DND-41 (cell line): ENCODE measurements around the gene ANKS1B.

ENCODE experiments used
- ATAC-seq: fragments of 200-7000 bp; cut with Tn5 transposase; 3 replicates; pipeline ENCODE4 v1.9.1; 2021; ENCODE audit warnings: low read depth; ENCODE audit not compliant: insufficient read depth
- DNase-seq: peaks from one replicate; pipeline ENCODE4 v3.0.0-alpha.2; 2020
- H2AFZ ChIP-seq: 2 replicates; pipeline ENCODE4 v1.6.0; 2012; ENCODE audit warnings: low read depth, low read length
- H3K27ac ChIP-seq: 2 replicates; pipeline ENCODE4 v1.5.1; 2012; ENCODE audit warnings: low read length, inconsistent platforms
- H3K27me3 ChIP-seq: fragments of 200-600 bp; sonication (generic); 2 replicates; pipeline ENCODE4 v1.6.0; 2012; ENCODE audit warnings: low read length, mild to moderate bottlenecking, inconsistent platforms; ENCODE audit not compliant: insufficient read depth, poor library complexity
- H3K36me3 ChIP-seq: 2 replicates; pipeline ENCODE4 v1.5.1; 2012; ENCODE audit warnings: low read length, inconsistent platforms; ENCODE audit not compliant: insufficient read depth
- H3K4me1 ChIP-seq: 2 replicates; pipeline ENCODE4 v1.5.1; 2012; ENCODE audit warnings: mild to moderate bottlenecking, low read length; ENCODE audit not compliant: insufficient read depth
- H3K4me2 ChIP-seq: 2 replicates; pipeline ENCODE4 v1.6.0; 2012; ENCODE audit warnings: mild to moderate bottlenecking, moderate library complexity, low read length, inconsistent platforms; ENCODE audit not compliant: insufficient read depth
- H3K4me3 ChIP-seq, 2 experiments: fragments of 200-600 bp in 1 of 2; shearing (Covaris generic) in 1 of 2; 2 replicates each; pipeline ENCODE4 v1.5.1; 2012 to 2016; ENCODE audit warnings: inconsistent platforms in 2 of 2, low read length in 2 of 2, mild to moderate bottlenecking in 2 of 2, low read depth in 1 of 2, moderate library complexity in 1 of 2
- H3K79me2 ChIP-seq: 2 replicates; pipeline ENCODE4 v1.6.0; 2012; ENCODE audit warnings: low read length, inconsistent platforms; ENCODE audit not compliant: insufficient read depth
- H3K9ac ChIP-seq: 2 replicates; pipeline ENCODE4 v1.6.0; 2012; ENCODE audit warnings: low read depth, mild to moderate bottlenecking, inconsistent platforms, low read length, moderate library complexity
- H3K9me3 ChIP-seq: 2 replicates; pipeline ENCODE4 v1.5.1; 2012; ENCODE audit warnings: low read length, moderate library complexity, mild to moderate bottlenecking, inconsistent platforms; ENCODE audit not compliant: insufficient read depth, severe bottlenecking
- H4K20me1 ChIP-seq: 2 replicates; pipeline ENCODE4 v1.6.0; 2012; ENCODE audit warnings: low read length; ENCODE audit not compliant: insufficient read depth
- EZH2 ChIP-seq: IDR thresholded peaks from 3 replicates; pipeline ENCODE4 v1.6.1; 2012; ENCODE audit warnings: borderline replicate concordance, low read depth, mild to moderate bottlenecking, moderate library complexity, low read length, inconsistent platforms; ENCODE audit not compliant: severe bottlenecking
- TF ChIP-seq, protein P1 (sequence below): IDR thresholded peaks from 2 replicates; pipeline ENCODE4 v1.5.1; 2012; ENCODE audit warnings: borderline replicate concordance, low read length, moderate library complexity, mild to moderate bottlenecking; ENCODE audit not compliant: poor library complexity, severe bottlenecking; ENCODE audit errors: extremely low read depth

ANKS1B gene

DNA sequence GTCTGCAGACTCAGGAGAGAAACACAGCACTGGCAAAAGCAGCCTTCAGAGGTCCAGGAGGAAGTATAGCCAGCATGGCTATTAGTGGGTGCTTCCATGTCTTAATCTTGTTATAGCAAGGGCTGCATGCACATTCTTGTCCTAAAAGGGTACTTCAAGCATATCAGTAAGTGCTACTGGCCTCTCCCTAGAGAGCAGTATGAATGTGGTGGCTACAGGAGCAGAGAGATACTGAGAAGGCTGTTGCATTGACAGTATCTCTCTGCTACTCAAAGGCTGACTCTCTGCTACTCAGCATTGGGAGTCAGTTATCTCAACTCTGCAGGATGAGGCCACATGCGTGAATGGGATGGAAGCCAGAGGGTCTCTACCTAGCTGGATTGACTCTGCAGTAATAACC lies 335.2 kb downstream of the ANKS1B start:
- H3K79me2 ChIP-seq = no peaks in the 10 kb centered on the region
- no peaks in the 10 kb centered on the region for H3K36me3 ChIP-seq
- H3K4me1 ChIP-seq = no peaks in the 10 kb centered on the region
- TF ChIP-seq EZH2 = no peak
- TF ChIP-seq, protein P1, sequence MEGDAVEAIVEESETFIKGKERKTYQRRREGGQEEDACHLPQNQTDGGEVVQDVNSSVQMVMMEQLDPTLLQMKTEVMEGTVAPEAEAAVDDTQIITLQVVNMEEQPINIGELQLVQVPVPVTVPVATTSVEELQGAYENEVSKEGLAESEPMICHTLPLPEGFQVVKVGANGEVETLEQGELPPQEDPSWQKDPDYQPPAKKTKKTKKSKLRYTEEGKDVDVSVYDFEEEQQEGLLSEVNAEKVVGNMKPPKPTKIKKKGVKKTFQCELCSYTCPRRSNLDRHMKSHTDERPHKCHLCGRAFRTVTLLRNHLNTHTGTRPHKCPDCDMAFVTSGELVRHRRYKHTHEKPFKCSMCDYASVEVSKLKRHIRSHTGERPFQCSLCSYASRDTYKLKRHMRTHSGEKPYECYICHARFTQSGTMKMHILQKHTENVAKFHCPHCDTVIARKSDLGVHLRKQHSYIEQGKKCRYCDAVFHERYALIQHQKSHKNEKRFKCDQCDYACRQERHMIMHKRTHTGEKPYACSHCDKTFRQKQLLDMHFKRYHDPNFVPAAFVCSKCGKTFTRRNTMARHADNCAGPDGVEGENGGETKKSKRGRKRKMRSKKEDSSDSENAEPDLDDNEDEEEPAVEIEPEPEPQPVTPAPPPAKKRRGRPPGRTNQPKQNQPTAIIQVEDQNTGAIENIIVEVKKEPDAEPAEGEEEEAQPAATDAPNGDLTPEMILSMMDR = no peak
- no peaks in the 10 kb centered on the region for H3K9me3 ChIP-seq
- no peak overlapping the region for H3K9ac ChIP-seq
- no peak overlapping the region for H2AFZ ChIP-seq
- no peaks in the 10 kb centered on the region for H3K27me3 ChIP-seq
- no peak overlapping the region for H3K4me2 ChIP-seq
- ATAC-seq = no peak
- no peak for DNase-seq
- no peak overlapping the region for H3K27ac ChIP-seq
- H4K20me1 ChIP-seq = no peaks in the 10 kb centered on the region
- no peak overlapping the region for H3K4me3 ChIP-seq

DNA sequence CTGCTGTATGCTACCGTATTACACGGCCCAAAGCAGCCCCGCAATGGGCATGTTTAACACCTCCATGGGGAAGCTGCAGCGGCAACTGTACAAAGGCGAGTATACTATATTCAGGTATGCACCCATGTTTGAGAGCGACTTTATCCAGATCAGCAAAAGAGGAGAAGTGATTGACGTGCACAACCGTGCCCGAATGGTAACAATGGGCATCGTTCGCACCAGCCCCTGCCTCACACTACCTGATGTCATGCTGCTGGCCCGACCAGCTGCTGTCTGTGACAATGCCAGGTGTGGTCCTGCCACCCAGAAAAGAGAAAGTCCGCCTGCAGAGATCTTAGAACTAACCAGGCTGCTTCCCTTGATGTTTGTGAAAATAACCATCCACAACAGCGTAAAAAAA lies 336.6 kb downstream of the ANKS1B start:
- H3K36me3 ChIP-seq = no peaks in the 10 kb centered on the region
- H3K9me3 ChIP-seq = no peaks in the 10 kb centered on the region
- no peak overlapping the region for H3K4me3 ChIP-seq
- H3K27ac ChIP-seq = no peak overlapping the region
- no peak for ATAC-seq
- no peak overlapping the region for H3K9ac ChIP-seq
- H4K20me1 ChIP-seq = no peaks in the 10 kb centered on the region
- DNase-seq = no peak
- no peak overlapping the region for H3K4me2 ChIP-seq
- no peaks in the 10 kb centered on the region for H3K79me2 ChIP-seq
- no peaks in the 10 kb centered on the region for H3K27me3 ChIP-seq
- no peak overlapping the region for H2AFZ ChIP-seq
- no peaks in the 10 kb centered on the region for H3K4me1 ChIP-seq
- TF ChIP-seq, protein P1 = no peak
- TF ChIP-seq EZH2 = no peak

DNA sequence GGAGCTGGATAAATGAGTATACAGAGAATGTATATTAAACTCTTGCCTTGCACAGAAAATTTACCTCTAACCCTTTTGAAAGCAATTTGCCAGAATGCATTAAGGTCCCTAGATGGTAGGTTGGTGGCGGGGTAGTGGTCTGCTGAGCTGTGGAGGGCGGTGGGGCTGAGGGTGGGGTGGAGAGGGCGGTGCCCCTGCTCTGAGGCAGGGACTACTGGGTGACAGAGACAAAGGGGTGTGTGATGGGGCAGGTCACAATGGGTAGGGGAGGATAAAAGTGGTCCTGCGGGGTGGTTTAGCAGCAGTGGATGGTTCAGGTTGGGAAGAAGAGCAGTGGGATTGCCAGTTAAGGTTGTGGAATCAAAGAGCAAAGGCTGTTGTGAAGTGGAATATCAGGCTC lies 337.3 kb downstream of the ANKS1B start, which contains the start of gene GARIN6:
TSS of gene GARIN6 (plus strand) at position 301 of the 400 bp plus-strand sequence. CDS start 422 bp downstream, outside the sequence.
- no peak for TF ChIP-seq EZH2
- TF ChIP-seq, protein P1 = no peak
- Histone ChIP-seq H3K79me2 (no peaks in the 10 kb centered on the region), H3K27ac (no peak within 1 kb of the TSS), H3K36me3 (no peaks in the 10 kb centered on the region), H3K9me3 (no peaks in the 10 kb centered on the region), H3K4me3 (no peak within 1 kb of the TSS), H3K4me2 (no peak within 1 kb of the TSS), H3K9ac (no peak within 1 kb of the TSS), H3K27me3 (no peaks in the 10 kb centered on the region), H4K20me1 (no peaks in the 10 kb centered on the region), H2AFZ (no peak within 1 kb of the TSS), H3K4me1 (no peaks in the 10 kb centered on the region)
- DNase-seq = no peak
- no peak for ATAC-seq

DNA sequence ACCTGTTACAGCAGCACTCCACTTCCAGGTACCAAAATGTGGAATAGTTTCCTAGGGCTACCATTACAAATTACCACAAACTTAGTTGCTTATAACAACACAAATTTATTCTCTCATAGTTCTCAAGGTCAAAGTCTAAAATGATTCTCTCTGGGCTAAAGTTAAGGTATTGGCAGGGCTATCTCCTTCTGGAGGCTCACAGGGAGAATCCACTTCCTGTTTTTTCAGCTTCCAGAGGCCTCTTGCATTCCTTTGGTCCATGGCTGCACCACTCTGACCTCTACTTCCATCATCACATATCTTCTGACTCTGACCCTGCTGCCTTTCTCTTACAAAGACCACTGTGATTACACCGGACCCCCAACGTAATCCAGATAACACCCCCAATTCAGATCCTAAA lies 340.1 kb downstream of the ANKS1B start:
- Histone ChIP-seq H3K79me2 (no peaks in the 10 kb centered on the region), H3K27ac (no peak overlapping the region), H3K9ac (no peak overlapping the region), H3K9me3 (no peaks in the 10 kb centered on the region), H2AFZ (no peak overlapping the region), H4K20me1 (no peaks in the 10 kb centered on the region), H3K27me3 (no peaks in the 10 kb centered on the region), H3K36me3 (no peaks in the 10 kb centered on the region), H3K4me1 (no peaks in the 10 kb centered on the region), H3K4me3 (no peak overlapping the region), H3K4me2 (no peak overlapping the region)
- no peak for DNase-seq
- ATAC-seq = no peak
- no peak for TF ChIP-seq EZH2
